Astrocyte of the spinal cord (primary cell): ENCODE data around the gene MBD3L4.

ENCODE experiments used
- DNase-seq: peaks from one replicate; pipeline ENCODE4 v3.0.0; 2011; ENCODE audit warnings: low read depth, low spot score
- H3K4me3 ChIP-seq: 2 replicates; pipeline ENCODE4 v1.5.1; 2011; ENCODE audit warnings: low read depth, mild to moderate bottlenecking, low read length, moderate library complexity
- CTCF ChIP-seq: IDR thresholded peaks from 2 replicates; pipeline ENCODE4 v1.5.1; 2012; ENCODE audit warnings: low read depth, mild to moderate bottlenecking, low read length, inconsistent platforms
- in situ Hi-C: cut with HindIII; loops from 2 replicates; pipeline ENCODE4 v1.10.0; 2017; ENCODE audit warnings: low sequenced_read_pairs

MBD3L4 gene

GRCh38 chr19:7000816-7001215 lies 39.2 kb downstream of the MBD3L4 start:
- no peak for TF ChIP-seq CTCF
- no peak overlapping the region for H3K4me3 ChIP-seq

GRCh38 chr19:7000333-7000732 lies 39.6 kb downstream of the MBD3L4 start:
- no peak overlapping the region for H3K4me3 ChIP-seq
- TF ChIP-seq CTCF = no peak
- in situ Hi-C loops = no loop called here
- no peak for DNase-seq

More at GRCh38 chr19:7000816-7001215, 39.2 kb downstream of the MBD3L4 start:
- in situ Hi-C loops = no loop called here
- DNase-seq = no peak

- no peak for DNase-seq
- no peak for TF ChIP-seq CTCF
- in situ Hi-C loops = no loop called here
- H3K4me3 ChIP-seq = no peak overlapping the region
These were observed 40.0 kb downstream of the MBD3L4 start for GRCh38 chr19:6999933-7000332.

GRCh38 chr19:6997679-6998445 lies 42.1 kb downstream of the MBD3L4 start:
- no peak for DNase-seq
- in situ Hi-C loops = no loop called here
- H3K4me3 ChIP-seq = no peak overlapping the region
- TF ChIP-seq CTCF = no peak

- DNase-seq = no peak
- in situ Hi-C loops = no loop called here
- no peak overlapping the region for H3K4me3 ChIP-seq
- no peak for TF ChIP-seq CTCF
These were observed 43.2 kb downstream of the MBD3L4 start for GRCh38 chr19:6996810-6997209.

GRCh38 chr19:6995054-6995453 lies 44.9 kb downstream of the MBD3L4 start:
- in situ Hi-C loops = no loop called here
- no peak for DNase-seq
- TF ChIP-seq CTCF = no peak
- H3K4me3 ChIP-seq = no peak overlapping the region
